Kidney tubule cell (primary cell): ENCODE results near the gene CELA2B.

Experiments
- DNase-seq: peaks from one replicate; pipeline ENCODE4 v3.0.0-alpha.2; 2018; ENCODE audit warnings: low spot score

The CELA2B gene

DNA sequence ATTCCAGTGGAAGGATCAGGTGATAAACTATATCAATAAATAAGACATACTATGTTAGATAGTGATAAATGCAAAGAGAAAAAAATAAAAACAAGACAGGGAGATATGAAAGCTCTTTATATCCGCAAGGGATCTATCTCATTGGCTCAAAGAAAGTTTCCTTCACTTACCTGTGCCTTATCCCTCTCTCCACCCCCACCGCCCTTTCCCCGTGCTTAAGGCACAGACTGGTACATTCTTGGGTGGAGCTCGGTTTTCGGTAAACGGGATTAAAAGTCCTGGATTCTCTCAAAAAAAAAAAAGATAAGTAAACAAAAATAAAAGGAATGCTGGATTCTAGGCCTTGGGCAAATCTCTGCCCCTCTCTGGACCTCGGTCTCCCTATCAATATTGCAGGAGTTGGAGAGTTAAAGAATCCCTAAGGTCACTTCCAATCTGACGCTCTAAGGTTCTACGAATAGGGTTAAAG, 50.2 kb downstream of the CELA2B start:
- DNase-seq = no peak

- peak; percentile 100 for DNase-seq
These were observed 50.8 kb downstream of the CELA2B start, which contains the start of gene DNAJC16 for GRCh38 chr1:15526490-15527339. Gene DNAJC16 (plus strand): TSS chr1:15526848. CDS start chr1:15529106, 2,258 bp downstream.

DNA sequence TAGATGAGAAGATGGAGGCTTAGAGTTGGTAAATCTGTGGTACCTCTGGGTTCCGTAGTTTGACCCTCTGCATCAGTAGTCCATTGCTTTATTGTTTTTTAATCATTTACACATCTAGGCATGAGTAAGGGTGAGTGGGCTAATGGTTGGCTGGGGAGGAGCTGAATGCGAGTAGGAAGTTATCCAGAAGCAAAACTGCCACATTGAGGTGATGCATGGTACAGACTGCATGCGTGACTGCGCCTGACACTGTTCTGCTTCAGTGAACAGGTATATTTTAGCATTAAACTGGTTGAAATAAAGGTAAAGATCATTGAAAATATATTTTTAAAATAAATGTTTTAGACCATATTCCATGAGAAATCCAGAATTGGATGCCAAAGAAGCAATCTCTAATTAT, 55.1 kb downstream of the CELA2B start:
- DNase-seq = peak; percentile 87

- DNase-seq = no peak
These were observed 55.8 kb downstream of the CELA2B start for GRCh38 chr1:15531682-15532081.

GRCh38 chr1:15538771-15539170, 62.9 kb downstream of the CELA2B start:
- no peak for DNase-seq

DNA sequence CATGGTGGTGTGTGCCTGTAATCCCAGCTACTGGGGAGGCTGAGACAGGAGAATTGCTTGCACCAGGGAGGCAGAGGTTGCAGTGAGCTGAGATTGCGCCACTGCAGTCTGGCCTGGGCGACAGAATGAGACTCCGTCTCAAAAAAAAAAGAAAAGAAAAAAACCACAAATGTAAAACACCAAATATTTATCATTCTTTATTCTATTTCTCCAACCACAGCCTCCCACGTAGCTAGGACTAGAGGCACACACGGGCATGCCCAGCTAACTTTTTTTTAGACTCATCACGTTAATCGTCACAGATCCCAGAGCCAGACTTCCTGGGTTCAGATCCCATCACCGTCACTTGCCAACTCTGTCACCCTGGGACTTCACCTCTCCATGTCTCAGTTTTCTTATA, 64.3 kb downstream of the CELA2B start:
- no peak for DNase-seq
